H9 (cell line): ENCODE results near the gene TMEM26. TPM values are rescaled to one million over a fixed set of nuclear protein-coding genes. Genes with fewer than 3 reads are reported as not detected.

ENCODE experiments used
- DNase-seq: peaks from one replicate; pipeline ENCODE4 v3.0.0-alpha.2; 2017
- H2AFZ ChIP-seq: one replicate; pipeline ENCODE4 v1.6.1; 2013; ENCODE audit warnings: mild to moderate bottlenecking, low read length, control low read depth, moderate library complexity
- H2AK5ac ChIP-seq: 2 replicates; pipeline ENCODE4 v1.6.1; 2013; ENCODE audit warnings: low read length, control low read depth, mixed read lengths; ENCODE audit not compliant: insufficient read length
- H2BK120ac ChIP-seq: one replicate; pipeline ENCODE4 v1.6.1; 2013; ENCODE audit warnings: low read depth, mild to moderate bottlenecking, low read length, control low read depth, inconsistent platforms; ENCODE audit not compliant: poor library complexity, severe bottlenecking
- H2BK12ac ChIP-seq: 2 replicates; pipeline ENCODE4 v1.6.1; 2013; ENCODE audit warnings: low read length, control low read depth, mixed read lengths, low read depth; ENCODE audit not compliant: insufficient read length
- H2BK15ac ChIP-seq: 2 replicates; pipeline ENCODE4 v1.6.1; 2013; ENCODE audit warnings: low read depth, low read length, control low read depth
- H2BK20ac ChIP-seq: one replicate; pipeline ENCODE4 v1.6.1; 2013; ENCODE audit warnings: low read depth, mild to moderate bottlenecking, low read length, control low read depth, inconsistent platforms; ENCODE audit not compliant: poor library complexity, severe bottlenecking
- H2BK5ac ChIP-seq: 2 replicates; pipeline ENCODE4 v1.6.1; 2013; ENCODE audit warnings: low read length, control low read depth, mixed read lengths; ENCODE audit not compliant: insufficient read length
- H3K14ac ChIP-seq: 2 replicates; pipeline ENCODE4 v1.6.1; 2013; ENCODE audit warnings: low read length, control low read depth; ENCODE audit not compliant: insufficient read depth
- H3K18ac ChIP-seq: 2 replicates; pipeline ENCODE4 v1.6.1; 2013; ENCODE audit warnings: low read depth, mild to moderate bottlenecking, mixed read lengths, low read length, control low read depth; ENCODE audit not compliant: insufficient read length
- H3K23ac ChIP-seq: 2 replicates; pipeline ENCODE4 v1.6.1; 2013; ENCODE audit warnings: low read length, control low read depth, mixed read lengths, low read depth; ENCODE audit not compliant: insufficient read length
- H3K23me2 ChIP-seq: 2 replicates; pipeline ENCODE4 v1.6.1; 2013; ENCODE audit warnings: low read depth, mild to moderate bottlenecking, mixed read lengths, low read length, control low read depth; ENCODE audit not compliant: insufficient read length, poor library complexity, severe bottlenecking
- H3K27ac ChIP-seq: 2 replicates; pipeline ENCODE4 v1.5.1; 2013; ENCODE audit warnings: low read length, control low read depth, mixed read lengths, low read depth; ENCODE audit not compliant: insufficient read length
- H3K27me3 ChIP-seq: 2 replicates; pipeline ENCODE4 v1.6.1; 2013; ENCODE audit warnings: low read length, control low read depth, inconsistent platforms; ENCODE audit not compliant: insufficient read depth
- H3K4ac ChIP-seq: 2 replicates; pipeline ENCODE4 v1.6.1; 2013; ENCODE audit warnings: low read depth, mild to moderate bottlenecking, control low read depth, inconsistent platforms, low read length, moderate library complexity
- H3K4me1 ChIP-seq: 2 replicates; pipeline ENCODE4 v1.6.1; 2013; ENCODE audit warnings: low read length, control low read depth, inconsistent platforms; ENCODE audit not compliant: insufficient read depth
- H3K4me2 ChIP-seq: 2 replicates; pipeline ENCODE4 v1.6.1; 2013; ENCODE audit warnings: low read length, control low read depth, mixed read lengths; ENCODE audit not compliant: insufficient read length, insufficient read depth
- H3K56ac ChIP-seq: 2 replicates; pipeline ENCODE4 v1.6.1; 2013; ENCODE audit warnings: low read depth, mild to moderate bottlenecking, mixed read lengths, low read length, control low read depth; ENCODE audit not compliant: insufficient read length
- H3K79me1 ChIP-seq: 2 replicates; pipeline ENCODE4 v1.6.1; 2013; ENCODE audit warnings: low read depth, mild to moderate bottlenecking, moderate library complexity, low read length, control low read depth, inconsistent platforms; ENCODE audit not compliant: insufficient read depth, poor library complexity, severe bottlenecking
- H3K79me2 ChIP-seq: 2 replicates; pipeline ENCODE4 v1.6.1; 2013; ENCODE audit warnings: low read length, control low read depth, inconsistent platforms; ENCODE audit not compliant: insufficient read depth
- H3K9ac ChIP-seq: 2 replicates; pipeline ENCODE4 v1.6.1; 2013; ENCODE audit warnings: low read length, control low read depth, mixed read lengths; ENCODE audit not compliant: insufficient read length; ENCODE audit errors: extremely low read depth
- H3K9me3 ChIP-seq: one replicate; pipeline ENCODE4 v1.6.1; 2013; ENCODE audit warnings: low read depth, low read length, inconsistent platforms; ENCODE audit not compliant: control insufficient read depth
- H3T11ph ChIP-seq: one replicate; pipeline ENCODE4 v1.6.1; 2013; ENCODE audit warnings: mild to moderate bottlenecking, low read length, control low read depth, inconsistent platforms
- H4K20me1 ChIP-seq: one replicate; pipeline ENCODE4 v1.6.1; 2013; ENCODE audit not compliant: control insufficient read depth, insufficient read length, insufficient read depth
- H4K5ac ChIP-seq: 2 replicates; pipeline ENCODE4 v1.6.1; 2013; ENCODE audit warnings: low read depth, mild to moderate bottlenecking, mixed read lengths, low read length, control low read depth; ENCODE audit not compliant: insufficient read length
- H4K8ac ChIP-seq: replicated peaks from 2 replicates; pipeline ENCODE4 v1.6.1; 2013; ENCODE audit warnings: low read length, control low read depth, mixed read lengths, low read depth; ENCODE audit not compliant: insufficient read length
- H4K91ac ChIP-seq: 2 replicates; pipeline ENCODE4 v1.6.1; 2013; ENCODE audit warnings: low read depth, mild to moderate bottlenecking, moderate library complexity, mixed read lengths, low read length, control low read depth; ENCODE audit not compliant: insufficient read length
- H3K27ac Mint-ChIP-seq, 3 experiments: 2 replicates in 2 of 3; 3 replicates in 1 of 3; pipeline ENCODE4 v1.8.0; 2020 to 2021; ENCODE audit warnings: mixed read lengths in 3 of 3, mild to moderate bottlenecking in 1 of 3, moderate library complexity in 1 of 3
- H3K27me3 Mint-ChIP-seq: 2 replicates; pipeline ENCODE4 v1.8.0; 2021; ENCODE audit warnings: low read depth, mild to moderate bottlenecking, moderate library complexity, mixed read lengths
- H3K36me3 Mint-ChIP-seq, 3 experiments: 2 replicates in 2 of 3; 3 replicates in 1 of 3; pipeline ENCODE4 v1.8.0; 2020 to 2021; ENCODE audit warnings: low read depth in 3 of 3, mixed read lengths in 3 of 3; ENCODE audit not compliant: insufficient read depth in 1 of 3
- H3K4me1 Mint-ChIP-seq, 2 experiments: 2 replicates each; pipeline ENCODE4 v1.8.0; 2020; ENCODE audit warnings: mixed read lengths in 2 of 2
- H3K4me3 Mint-ChIP-seq, 2 experiments: 2 replicates in 1 of 2; 3 replicates in 1 of 2; pipeline ENCODE4 v1.8.0; 2020 to 2021; ENCODE audit warnings: mild to moderate bottlenecking in 2 of 2, mixed read lengths in 2 of 2, moderate library complexity in 1 of 2
- H3K9me3 Mint-ChIP-seq, 2 experiments: 2 replicates in 1 of 2; 3 replicates in 1 of 2; pipeline ENCODE4 v1.8.0; 2020; ENCODE audit warnings: mild to moderate bottlenecking in 2 of 2, mixed read lengths in 2 of 2, moderate library complexity in 1 of 2
- CTCF ChIP-seq: fragments of 200-600 bp; sonication (generic); conservative IDR thresholded peaks from 3 replicates; pipeline ENCODE4 v1.8.0; 2021; ENCODE audit warnings: antibody characterized with exemption, mild to moderate bottlenecking
- WGBS: extraction: QIAGEN DNeasy Blood & Tissue Kit; methylation state at CpG from one replicate; pipeline ENCODE4 v1.1.7; 2013; ENCODE audit warnings: missing lambda C conversion rate, low lambda C conversion rate, mixed read lengths; ENCODE audit not compliant: insufficient read length; ENCODE audit errors: extremely low coverage; 5-methylcytosine and 5-hydroxymethylcytosine counted together
- total RNA-seq: library from RNA; stranded (reverse); gene quantifications from 2 replicates; pipeline ENCODE4 v1.2.1, GENCODE V29; 2021

The TMEM26 gene
- total RNA-seq, 1 experiment from 2014 or later, result 0.15 TPM

- Histone ChIP-seq H3K23ac (no peak overlapping the region), H3K4ac (no peak overlapping the region), H2BK20ac (no peak overlapping the region), H3K4me1 (peaks cover 4% of the 10 kb centered on the region; the same call in 1 of the 2 replicates), H3K56ac (no peak overlapping the region), H3K9me3 (no peaks in the 10 kb centered on the region), H3K79me2 (no peaks in the 10 kb centered on the region), H3K23me2 (no peaks in the 10 kb centered on the region), H3K18ac (no peak overlapping the region), H2AFZ (no peak overlapping the region), H3K14ac (no peak overlapping the region), H4K8ac (no peak overlapping the region), H4K5ac (no peak overlapping the region), H2BK15ac (no peak overlapping the region), H4K20me1 (no peaks in the 10 kb centered on the region), H2BK5ac (no peak overlapping the region), H2BK120ac (no peak overlapping the region), H3K27me3 (no peaks in the 10 kb centered on the region; the same call in 1 of the 2 replicates), H2BK12ac (no peak overlapping the region), H3K9ac (no peak overlapping the region), H3K4me2 (no peak overlapping the region), H3K27ac (no peak overlapping the region), H4K91ac (no peak overlapping the region), H3K79me1 (no peaks in the 10 kb centered on the region), H3T11ph (no peak overlapping the region), H2AK5ac (no peak overlapping the region)
- DNase-seq, result no peak
- no peak for TF ChIP-seq CTCF
- WGBS, result no CpG with 5 or more reads among the region's 2 CpGs
- no peaks in the 10 kb centered on the region for H3K9me3 Mint-ChIP-seq
- H3K36me3 Mint-ChIP-seq, result peaks cover 0 to 6% (median 0%) of the 10 kb centered on the region in 3 experiments; a peak in 2 of 7 replicates
- H3K27ac Mint-ChIP-seq, result no peak overlapping the region
- no peaks in the 10 kb centered on the region for H3K27me3 Mint-ChIP-seq
- peaks cover 29 to 44% of the 10 kb centered on the region in 2 experiments for H3K4me1 Mint-ChIP-seq
- no peak overlapping the region for H3K4me3 Mint-ChIP-seq
Observed at GRCh38 chr10:61411706-61412105, 41.5 kb downstream of the TMEM26 start.
